Heart left ventricle (tissue), 16 donors: ENCODE results near the gene PPP1R14C. TPM values are rescaled to one million over a fixed set of nuclear protein-coding genes. Genes with fewer than 3 reads are reported as not detected.
"Not testable (repeated sequence)": the region's sequence is repeated elsewhere in the genome, so short reads cannot be mapped to it uniquely, and the experiment has no call there.

ENCODE experiments used
- ATAC-seq, 4 donors: fragments of 200-7000 bp; cut with Tn5 transposase; one replicate each; pipeline ENCODE4 v1.9.1; 2020 to 2022; ENCODE audit warnings: moderate library complexity in 4 of 4, mild to moderate bottlenecking in 3 of 4, moderate number of reproducible peaks in 1 of 4
- DNase-seq, 5 donors: peaks; one replicate each; pipeline ENCODE4 v3.0.0-alpha.2; 2020
- H3K27ac ChIP-seq, 12 donors: fragments of 200-600 bp; sonication (generic) in 4 of 12; one replicate each; pipeline versions ENCODE4 v1.5.0 to v1.8.0; 2016 to 2022; ENCODE audit warnings: mild to moderate bottlenecking in 2 of 12
- H3K27me3 ChIP-seq, 9 donors: fragments of 200-600 bp; sonication (generic) in 2 of 9; one replicate each; pipeline versions ENCODE4 v1.5.1 to v1.8.0; 2016 to 2022; ENCODE audit warnings: mild to moderate bottlenecking in 3 of 9
- H3K36me3 ChIP-seq, 9 donors: fragments of 200-600 bp; sonication (generic) in 2 of 9; one replicate each; pipeline versions ENCODE4 v1.5.0 to v1.8.0; 2018 to 2022; ENCODE audit warnings: mild to moderate bottlenecking in 2 of 9
- H3K4me1 ChIP-seq, 12 donors: fragments of 200-600 bp; sonication (generic) in 4 of 12; one replicate each; pipeline versions ENCODE4 v1.5.0 to v1.8.0; 2016 to 2022; ENCODE audit warnings: mild to moderate bottlenecking in 3 of 12
- H3K4me3 ChIP-seq, 12 donors: fragments of 200-600 bp; sonication (generic) in 4 of 12; one replicate each; pipeline versions ENCODE4 v1.5.0 to v1.8.0; 2017 to 2022; ENCODE audit warnings: mild to moderate bottlenecking in 9 of 12, moderate library complexity in 4 of 12
- H3K9me3 ChIP-seq, 12 donors: fragments of 200-600 bp; sonication (generic) in 4 of 12; one replicate each; pipeline versions ENCODE4 v1.5.0 to v1.8.0; 2016 to 2022; ENCODE audit warnings: mild to moderate bottlenecking in 1 of 12
- CTCF ChIP-seq, 12 donors: fragments of 200-600 bp; sonication (generic) in 4 of 12; IDR thresholded peaks; one replicate each; pipeline versions ENCODE4 v1.5.0 to v1.8.0; 2018 to 2022; ENCODE audit warnings: antibody characterized with exemption in 12 of 12, mild to moderate bottlenecking in 5 of 12
- POLR2A ChIP-seq, 2 donors: fragments of 450-650 bp; IDR thresholded peaks; one replicate each; pipeline ENCODE4 v1.6.1; 2017; ENCODE audit warnings: antibody characterized with exemption in 2 of 2, mild to moderate bottlenecking in 2 of 2, moderate library complexity in 2 of 2
- WGBS, 4 donors: extraction: QIAGEN DNeasy Blood & Tissue Kit in 2 of 4; methylation state at CpG; one replicate each; pipeline versions ENCODE4 v1.1.5 to v1.1.7; 2013 to 2018; 5-methylcytosine and 5-hydroxymethylcytosine counted together
- intact Hi-C, 10 donors: fragments of 100-400 bp; cut with DNase I; formaldehyde crosslinking; loops; one replicate each; pipeline versions ENCODE4 v1.11.1 to v1.14.2; 2022
- polyA plus RNA-seq, 2 donors: library from polyadenylated mRNA; stranded (reverse); fragments of 200-250 nt; gene quantifications; one replicate each; pipeline ENCODE4 v1.2.3, GENCODE V29; 2013
- total RNA-seq, 9 donors: library from RNA; depleted of rRNA in 2 of 9; stranded (reverse); fragments of >200 nt in 2 of 9; fragmentation: NEBNext Ultra II Directional in 3 of 9; extraction: Animal tissue kit (Norgen Biotek cat#: 25700) in 3 of 9; gene quantifications; one replicate each; pipeline versions ENCODE4 v1.1.0 to v1.2.4, GENCODE V29; 2016 to 2023
- donor health status: ischemic (EF 13 %, LVEDD 7.1; RV severe dilation, severe dysfunction).
- donor health status: healthy with polysubstance abuse.
- donor health status: DM: no; HTN: yes; CAD: no.
- donor health status: DM: no; HTN: no; CAD: no.
- donor health status: ischemic (EF 25% LVEDD 6.9; RV normal size, moderate dysfunction).
- donor health status: ischemic (EF 25% LVEDD 5.7; RV mildly dilated, moderate dysfunction).
- donor health status: healthy.
- donor health status: DM: yes; HTN: yes; CAD: no.
- donor health status: ischemic (EF 35%, LVEDD 5.7; RV mildly dilated, moderate dysfunction).
- donor health status: nonischemic (EF 11% LVEDD 7.7; RV severe dilation, severe dysfunction).
- donor health status: DM: yes; HTN: yes; CAD: no.
- donor health status: PGD.
- donor health status: ischemic (EF 29% LVEDD 5.4; RV normal size, mild dysfunction).
- donor health status: nonischemic (EF 23%, LVEDD 6.1; RV moderate dilation, normal function).

Gene PPP1R14C
- total and polyA plus RNA-seq, 11 donors = 41.1 to 143 (median 75.7) TPM

- WGBS, 4 donors = 36 to 53% (median 43%) methylated on average over 8 of the region's 8 CpGs
- Histone ChIP-seq H3K36me3 (no peaks in the 10 kb centered on the region), H3K27ac (peak overlapping the region; percentile 72 to 99 (median 90)), H3K4me3 (peak overlapping the region in 6 of 12 donors; percentile 0 to 30 (median 16)), H3K27me3 (no peaks in the 10 kb centered on the region), H3K4me1 (peaks cover 0 to 60% (median 16%) of the 10 kb centered on the region in 12 donors), H3K9me3 (no peaks in the 10 kb centered on the region)
- ATAC-seq = peak; percentile 2 to 16 (median 6)
- DNase-seq = no peak
- no peak for TF ChIP-seq CTCF (IDR thresholded peaks at IDR 0.05)
- TF ChIP-seq POLR2A (IDR thresholded peaks at IDR 0.05) = no peak
- intact Hi-C loops = loop anchor here in 2 of 10 donors (1.0 to 5.0 kb wide), 2 partner anchors 34 to 144 kb away; partner anchors contain the start of gene PPP1R14C (in 2 of the 2)
Observed at GRCh38 chr6:150176659-150177058, 33.8 kb downstream of the PPP1R14C start.

- Histone ChIP-seq H3K27me3 (no peaks in the 10 kb centered on the region), H3K27ac (peak overlapping the region; percentile 72 to 99 (median 90)), H3K4me3 (peak overlapping the region in 2 of 12 donors; percentile 7 to 22), H3K4me1 (peaks cover 0 to 64% (median 16%) of the 10 kb centered on the region in 12 donors), H3K9me3 (no peaks in the 10 kb centered on the region), H3K36me3 (no peaks in the 10 kb centered on the region)
- ATAC-seq = peak; percentile 75 to 84 (median 80)
- peak in 3 of 5 donors; percentile 54 to 79 (median 75) for DNase-seq
- WGBS, 4 donors = 48 to 62% (median 57%) methylated on average over 9 to 11 of the region's 11 CpGs
- intact Hi-C loops = loop anchor here in 2 of 10 donors (5.0 kb wide), 1 partner anchor 35 kb away; the partner anchor contains the start of gene PPP1R14C (in 2 of the 2)
- no peak for TF ChIP-seq CTCF (IDR thresholded peaks at IDR 0.05)
- no peak for TF ChIP-seq POLR2A (IDR thresholded peaks at IDR 0.05)
Observed at GRCh38 chr6:150177259-150177951, 34.6 kb downstream of the PPP1R14C start.

GRCh38 chr6:150177952-150178520, 35.2 kb downstream of the PPP1R14C start:
- ATAC-seq (peak; percentile 64 to 74 (median 71)), DNase-seq (peak in 4 of 5 donors; percentile 44 to 87 (median 56))
- Histone ChIP-seq H3K9me3 (no peaks in the 10 kb centered on the region), H3K4me1 (peaks cover 0 to 59% (median 16%) of the 10 kb centered on the region in 12 donors), H3K27ac (peak overlapping the region; percentile 72 to 99 (median 90)), H3K27me3 (no peaks in the 10 kb centered on the region), H3K36me3 (no peaks in the 10 kb centered on the region), H3K4me3 (no peak overlapping the region)
- 41 to 55% (median 51%) methylated on average over 11 to 12 of the region's 12 CpGs for WGBS, 4 donors
- TF ChIP-seq CTCF (IDR thresholded peaks at IDR 0.05) (no peak), POLR2A (IDR thresholded peaks at IDR 0.05) (no peak)
- intact Hi-C loops = loop anchor here in 2 of 10 donors (5.0 kb wide), 1 partner anchor 36 kb away; the partner anchor contains the start of gene PPP1R14C (in 2 of the 2)

- ATAC-seq = no peak
- intact Hi-C loops = loop anchor here in 2 of 10 donors (5.0 kb wide), 1 partner anchor 37 kb away; the partner anchor contains the start of gene PPP1R14C (in 2 of the 2)
- Histone ChIP-seq H3K9me3 (no peaks in the 10 kb centered on the region), H3K27ac (peak overlapping the region in 11 of 12 donors; percentile 75 to 99 (median 90)), H3K36me3 (no peaks in the 10 kb centered on the region), H3K4me1 (peaks cover 0 to 55% (median 16%) of the 10 kb centered on the region in 12 donors), H3K27me3 (no peaks in the 10 kb centered on the region), H3K4me3 (no peak overlapping the region)
- 93 to 99% (median 94%) methylated on average over 3 of the region's 3 CpGs for WGBS, 4 donors
- TF ChIP-seq CTCF (IDR thresholded peaks at IDR 0.05) (no peak), POLR2A (IDR thresholded peaks at IDR 0.05) (no peak)
- DNase-seq = no peak
Observed at GRCh38 chr6:150179030-150179429, 36.2 kb downstream of the PPP1R14C start.

- H3K4me1 ChIP-seq = peaks cover 0 to 51% (median 16%) of the 10 kb centered on the region in 12 donors
- not testable (repeated sequence) for H3K4me3 ChIP-seq, ATAC-seq, H3K9me3 ChIP-seq, H3K27me3 ChIP-seq, DNase-seq, H3K36me3 ChIP-seq
- 75 to 87% (median 79%) methylated on average over 7 of the region's 7 CpGs for WGBS, 4 donors
- peak overlapping the region in 10 of 12 donors; percentile 0 to 99 (median 90) for H3K27ac ChIP-seq
- intact Hi-C loops = loop anchor here in 3 of 10 donors (5.0 to 10.0 kb wide), 2 partner anchors 38 to 55 kb away; partner anchors contain the start of gene PPP1R14C (in 2 of the 3)
Observed at GRCh38 chr6:150179907-150180424, 37.1 kb downstream of the PPP1R14C start.
